Muscle layer of colon (tissue), 2 donors: ENCODE measurements around the gene CLP1.
A peak's percentile ranks its signal among the peaks of the same experiment; 100 is the strongest.
"Not testable (repeated sequence)": the region's sequence is repeated elsewhere in the genome, so short reads cannot be mapped to it uniquely, and the experiment has no call there.

ENCODE experiments used
- H3K27ac ChIP-seq: one replicate; pipeline ENCODE4 v1.7.0; 2013; ENCODE audit warnings: low read depth, mild to moderate bottlenecking, low read length, moderate library complexity
- H3K27me3 ChIP-seq, 2 donors: one replicate each; pipeline ENCODE4 v1.7.0; 2013; ENCODE audit warnings: low read length in 2 of 2, mild to moderate bottlenecking in 2 of 2; ENCODE audit not compliant: insufficient read depth in 2 of 2, control insufficient read depth in 1 of 2
- H3K36me3 ChIP-seq: one replicate; pipeline ENCODE4 v1.7.0; 2013; ENCODE audit warnings: mild to moderate bottlenecking, low read length; ENCODE audit not compliant: insufficient read depth
- H3K4me1 ChIP-seq: one replicate; pipeline ENCODE4 v1.7.0; 2013; ENCODE audit warnings: mild to moderate bottlenecking, low read length; ENCODE audit not compliant: insufficient read depth
- H3K4me3 ChIP-seq, 2 donors: one replicate each; pipeline ENCODE4 v1.7.0; 2013; ENCODE audit warnings: low read length in 2 of 2, low read depth in 1 of 2, mild to moderate bottlenecking in 1 of 2, moderate library complexity in 1 of 2
- H3K9ac ChIP-seq: one replicate; pipeline ENCODE4 v1.7.0; 2013; ENCODE audit warnings: low read length
- H3K9me3 ChIP-seq: one replicate; pipeline ENCODE4 v1.7.0; 2013; ENCODE audit warnings: mild to moderate bottlenecking, low read length
- donor health status: abdominal sarcoma.
- donor health status: Adenocarcinoma of cecum.

Gene CLP1

DNA sequence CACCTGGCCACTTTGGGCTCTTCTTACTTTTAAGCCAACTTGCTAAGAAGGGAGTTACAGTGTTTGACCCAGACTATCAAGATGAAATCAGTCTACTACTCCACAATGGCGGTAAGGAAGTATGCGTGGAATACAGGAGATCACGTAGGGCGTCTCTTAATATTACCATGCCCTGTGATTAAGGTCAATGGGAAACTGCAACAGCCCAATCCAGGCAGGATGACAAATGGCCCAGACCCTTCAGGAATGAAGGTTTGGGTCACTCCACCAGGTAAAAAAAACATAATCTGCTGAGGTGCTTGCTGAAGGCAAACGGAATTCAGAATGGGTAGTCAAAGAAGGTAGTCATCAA is 6.8 kb upstream of the CLP1 start:
- Histone ChIP-seq H3K9ac (no peak overlapping the region), H3K9me3 (no peaks in the 10 kb centered on the region), H3K4me1 (peaks cover 24% of the 10 kb centered on the region), H3K27ac (no peak overlapping the region), H3K27me3 (peaks cover 49 to 55% of the 10 kb centered on the region in 2 donors), H3K4me3 (no peak overlapping the region), H3K36me3 (no peaks in the 10 kb centered on the region)

DNA sequence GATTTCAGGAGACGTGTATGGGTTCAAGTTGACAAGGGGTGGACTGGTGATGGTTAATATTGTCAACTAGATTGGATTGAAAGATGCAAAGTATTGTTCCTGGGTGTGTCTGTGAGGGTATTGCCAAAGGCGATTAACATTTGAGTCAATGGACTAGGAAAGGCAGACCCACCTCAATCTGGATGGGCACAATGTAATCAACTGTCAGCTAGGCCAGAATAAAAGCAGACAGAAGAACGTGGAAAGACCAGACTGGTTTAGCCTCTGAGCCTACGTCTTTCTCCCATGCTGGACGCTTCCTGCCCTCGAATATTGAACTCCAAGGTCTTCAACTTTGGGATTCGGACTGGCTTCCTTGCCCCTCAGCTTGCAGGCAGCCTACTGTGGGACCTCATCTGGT is 6.2 kb upstream of the CLP1 start:
- Histone ChIP-seq H3K36me3 (no peaks in the 10 kb centered on the region), H3K9me3 (no peaks in the 10 kb centered on the region), H3K27ac (no peak overlapping the region), H3K27me3 (peaks cover 45 to 49% of the 10 kb centered on the region in 2 donors), H3K9ac (no peak overlapping the region), H3K4me1 (peaks cover 17% of the 10 kb centered on the region), H3K4me3 (no peak overlapping the region)

DNA sequence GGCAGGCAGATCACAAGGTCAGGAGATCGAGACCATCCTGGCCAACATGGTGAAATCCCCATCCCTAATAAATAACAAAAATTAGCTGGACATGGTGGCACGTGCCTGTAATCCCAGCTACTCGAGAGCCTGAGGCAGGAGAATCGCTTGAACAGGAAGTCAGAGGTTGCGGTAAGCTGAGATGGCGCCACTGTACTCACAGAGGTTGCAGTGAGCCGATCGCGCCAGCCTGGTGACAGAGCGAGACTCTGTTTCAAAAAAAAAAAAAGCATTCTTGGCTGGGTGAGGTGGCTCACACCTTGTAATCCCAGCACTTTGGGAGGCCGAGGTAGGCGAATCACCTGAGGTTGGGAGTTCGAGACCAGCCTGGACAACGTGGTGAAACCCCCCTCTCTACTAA is 5.3 kb upstream of the CLP1 start:
- not testable (repeated sequence) for H3K9ac ChIP-seq, H3K9me3 ChIP-seq, H3K4me3 ChIP-seq, H3K36me3 ChIP-seq, H3K27ac ChIP-seq
- H3K4me1 ChIP-seq = peaks cover 16% of the 10 kb centered on the region
- peaks cover 37 to 40% of the 10 kb centered on the region in 2 donors for H3K27me3 ChIP-seq

DNA sequence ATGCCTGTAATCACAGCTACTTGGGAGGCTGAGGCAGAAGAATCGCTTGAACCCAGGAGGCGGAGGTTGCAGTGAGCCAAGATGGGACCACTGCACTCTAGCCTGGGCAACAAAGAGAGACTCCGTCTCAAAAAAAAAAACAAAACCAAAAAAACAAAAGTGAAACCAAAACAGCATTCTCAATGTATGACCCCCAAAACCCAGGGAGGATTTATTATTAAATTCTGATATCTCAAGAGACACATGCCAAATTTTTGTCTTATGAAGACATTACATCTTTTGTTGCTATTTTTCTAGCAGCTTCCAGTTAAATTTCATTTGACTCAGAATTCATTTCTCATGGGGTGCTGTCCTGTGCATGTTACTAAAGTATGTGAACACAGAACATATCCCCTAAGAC is 4.9 kb upstream of the CLP1 start:
- Histone ChIP-seq H3K27ac (no peak overlapping the region), H3K9ac (no peak overlapping the region), H3K9me3 (no peaks in the 10 kb centered on the region), H3K4me1 (peaks cover 16% of the 10 kb centered on the region), H3K4me3 (no peak overlapping the region), H3K36me3 (no peaks in the 10 kb centered on the region), H3K27me3 (peaks cover 33 to 36% of the 10 kb centered on the region in 2 donors)

DNA sequence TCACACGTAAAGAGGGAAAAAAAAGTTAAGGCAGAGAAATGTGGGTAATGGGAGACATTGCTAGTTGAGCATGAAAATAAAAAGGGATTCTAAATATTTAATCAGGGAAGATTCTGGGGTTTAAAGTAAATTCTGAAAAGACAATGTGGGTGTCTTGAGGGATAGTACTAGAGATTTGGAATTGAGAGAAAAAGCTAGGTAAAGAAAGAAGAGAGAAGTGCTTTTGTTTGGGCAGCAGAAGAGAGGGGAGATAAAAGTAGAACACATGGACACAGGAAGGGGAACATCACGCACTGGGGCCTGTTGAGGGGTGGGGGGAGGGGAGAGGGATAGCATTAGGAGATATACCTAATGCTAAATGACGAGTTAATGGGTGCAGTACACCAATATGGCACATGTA is 4.4 kb upstream of the CLP1 start:
- H3K27me3 ChIP-seq = peaks cover 28 to 31% of the 10 kb centered on the region in 2 donors
- no peak overlapping the region for H3K9ac ChIP-seq
- H3K27ac ChIP-seq = no peak overlapping the region

GRCh38 chr11:57656885-57657193 is 723 bp upstream of the CLP1 start:
- H3K4me1 ChIP-seq = peaks cover 8% of the 10 kb centered on the region
- peaks cover 5 to 12% of the 10 kb centered on the region in 2 donors for H3K27me3 ChIP-seq
- no peaks in the 10 kb centered on the region for H3K9me3 ChIP-seq
- H3K36me3 ChIP-seq = peaks cover 28% of the 10 kb centered on the region
- peak overlapping the region in 1 of 2 donors; percentile 80 for H3K4me3 ChIP-seq
- H3K9ac ChIP-seq = peak overlapping the region; percentile 27
- H3K27ac ChIP-seq = peak overlapping the region; percentile 67

More for the DNA sequence above, 4.4 kb upstream of the CLP1 start:
- no peaks in the 10 kb centered on the region for H3K9me3 ChIP-seq
- peaks cover 14% of the 10 kb centered on the region for H3K4me1 ChIP-seq
- no peak overlapping the region for H3K4me3 ChIP-seq
- H3K36me3 ChIP-seq = no peaks in the 10 kb centered on the region

- H3K4me1 ChIP-seq = peaks cover 8% of the 10 kb centered on the region
- H3K36me3 ChIP-seq = peaks cover 38% of the 10 kb centered on the region
- no peaks in the 10 kb centered on the region for H3K9me3 ChIP-seq
- peak overlapping the region; percentile 72 to 80 for H3K4me3 ChIP-seq
- H3K27ac ChIP-seq = peak overlapping the region; percentile 67
- H3K27me3 ChIP-seq = peaks cover 2 to 5% of the 10 kb centered on the region in 2 donors
- H3K9ac ChIP-seq = peak overlapping the region; percentile 36
Measured at GRCh38 chr11:57658023-57658361, 430 bp downstream of the CLP1 start.

GRCh38 chr11:57659669-57660068 is 2.1 kb downstream of the CLP1 start:
- Histone ChIP-seq H3K27ac (no peak overlapping the region), H3K9ac (no peak overlapping the region), H3K36me3 (peaks cover 38% of the 10 kb centered on the region), H3K4me3 (no peak overlapping the region), H3K9me3 (no peaks in the 10 kb centered on the region), H3K4me1 (peaks cover 8% of the 10 kb centered on the region), H3K27me3 (no peaks in the 10 kb centered on the region)

GRCh38 chr11:57662893-57663292 is 5.3 kb downstream of the CLP1 start:
- Histone ChIP-seq H3K36me3 (peaks cover 38% of the 10 kb centered on the region), H3K27me3 (no peaks in the 10 kb centered on the region), H3K27ac (no peak overlapping the region), H3K4me3 (no peak overlapping the region), H3K9me3 (no peaks in the 10 kb centered on the region), H3K4me1 (peaks cover 10% of the 10 kb centered on the region), H3K9ac (no peak overlapping the region)

- H3K9ac ChIP-seq = no peak overlapping the region
- H3K9me3 ChIP-seq = no peaks in the 10 kb centered on the region
- no peak overlapping the region for H3K4me3 ChIP-seq
- peaks cover 9% of the 10 kb centered on the region for H3K4me1 ChIP-seq
- peaks cover 38% of the 10 kb centered on the region for H3K36me3 ChIP-seq
- H3K27ac ChIP-seq = no peak overlapping the region
- H3K27me3 ChIP-seq = no peaks in the 10 kb centered on the region
Measured at GRCh38 chr11:57663975-57664374, 6.4 kb downstream of the CLP1 start.

GRCh38 chr11:57667117-57667735 is 9.7 kb downstream of the CLP1 start:
- Histone ChIP-seq H3K27ac (peak overlapping the region; percentile 95), H3K4me1 (peaks cover 18% of the 10 kb centered on the region), H3K4me3 (peak overlapping the region; percentile 56 to 92), H3K27me3 (no peaks in the 10 kb centered on the region), H3K36me3 (peaks cover 16% of the 10 kb centered on the region), H3K9me3 (no peaks in the 10 kb centered on the region), H3K9ac (peak overlapping the region; percentile 69)

DNA sequence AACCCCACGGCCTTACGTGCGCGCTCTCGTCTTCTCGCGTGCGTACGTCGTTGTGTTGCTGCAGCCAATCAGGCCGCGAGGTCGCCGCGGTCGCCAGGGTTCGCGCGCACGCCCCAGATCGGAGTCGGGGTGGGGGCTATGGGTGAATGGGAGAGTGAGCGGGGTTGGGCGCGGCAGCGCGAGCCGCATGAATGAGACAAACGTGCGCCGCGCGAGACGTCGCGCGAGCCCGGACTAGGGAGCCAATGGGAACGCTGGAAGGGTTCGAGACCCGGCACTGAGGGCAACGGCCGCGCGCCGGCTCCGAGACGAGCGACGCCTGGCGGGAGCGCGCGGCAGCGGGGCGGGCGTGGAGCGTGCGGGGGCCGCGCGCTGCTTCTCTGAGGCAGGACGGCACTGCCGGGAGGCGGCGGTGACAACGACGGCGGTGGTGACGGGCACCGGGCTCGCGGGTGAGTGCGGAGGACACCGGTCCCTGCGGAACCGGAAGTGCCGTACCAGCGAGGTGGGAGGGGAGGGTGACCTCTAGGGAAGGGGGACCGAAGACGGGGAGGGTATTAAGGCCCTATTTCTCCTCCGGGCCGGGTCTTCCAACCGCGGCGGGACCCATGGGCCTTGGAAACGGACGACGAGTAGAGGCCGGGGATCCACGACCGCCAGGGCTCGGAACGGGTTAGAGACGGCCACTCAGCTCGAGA is 10.3 kb downstream of the CLP1 start, which contains the start of gene ZDHHC5:
Gene ZDHHC5, plus strand, starts transcription at position 379 of the 698 bp plus-strand sequence. CDS start 4,977 bp downstream, outside the sequence.
- H3K4me3 ChIP-seq = peak within 1 kb of the TSS; percentile 85 to 92
- H3K36me3 ChIP-seq = peaks cover 16% of the 10 kb centered on the region
- no peaks in the 10 kb centered on the region for H3K9me3 ChIP-seq
- H3K4me1 ChIP-seq = peaks cover 18% of the 10 kb centered on the region
- peak within 1 kb of the TSS; percentile 95 for H3K27ac ChIP-seq
- H3K27me3 ChIP-seq = no peaks in the 10 kb centered on the region
- peak within 1 kb of the TSS; percentile 86 for H3K9ac ChIP-seq
